Smooth muscle cell (in vitro differentiated cells): ENCODE results near the gene CMSS1. TPM values are rescaled to one million over a fixed set of nuclear protein-coding genes. Genes with fewer than 3 reads are reported as not detected.

Experiments used
- DNase-seq: peaks from one replicate; lab custom pipeline; 2025; ENCODE audit not compliant: unreplicated experiment; lab: John Stamatoyannopoulos, UW
- H2AFZ ChIP-seq: fragments of 200-600 bp; sonication (generic); 2 replicates; pipeline ENCODE4 v1.6.0; 2016; ENCODE audit warnings: antibody characterized with exemption, low read depth, mild to moderate bottlenecking
- H3F3A ChIP-seq: fragments of 200-600 bp; sonication (generic); 2 replicates; pipeline ENCODE4 v1.6.0; 2017; ENCODE audit warnings: antibody characterized with exemption, low read depth
- H3K27ac ChIP-seq: fragments of 200-600 bp; sonication (generic); 2 replicates; pipeline ENCODE4 v1.5.1; 2016; ENCODE audit warnings: low read depth, mild to moderate bottlenecking
- H3K27me3 ChIP-seq: fragments of 200-600 bp; sonication (generic); 2 replicates; pipeline ENCODE4 v1.6.1; 2016; ENCODE audit warnings: low read depth, mild to moderate bottlenecking
- H3K36me3 ChIP-seq: fragments of 200-600 bp; sonication (generic); 2 replicates; pipeline ENCODE4 v1.5.1; 2016; ENCODE audit warnings: low read depth
- H3K4me1 ChIP-seq: fragments of 200-600 bp; sonication (generic); 2 replicates; pipeline ENCODE4 v1.5.1; 2016; ENCODE audit warnings: low read depth
- H3K4me2 ChIP-seq: fragments of 200-600 bp; sonication (generic); 2 replicates; pipeline ENCODE4 v1.6.0; 2016; ENCODE audit warnings: mild to moderate bottlenecking
- H3K4me3 ChIP-seq: fragments of 200-600 bp; sonication (generic); 2 replicates; pipeline ENCODE4 v1.5.1; 2016; ENCODE audit warnings: mild to moderate bottlenecking
- H3K79me2 ChIP-seq: fragments of 200-600 bp; sonication (generic); 2 replicates; pipeline ENCODE4 v1.6.0; 2016; ENCODE audit warnings: low read depth, mild to moderate bottlenecking
- H3K9ac ChIP-seq: fragments of 200-600 bp; sonication (generic); 2 replicates; pipeline ENCODE4 v1.6.0; 2016; ENCODE audit warnings: low read depth
- H3K9me3 ChIP-seq: fragments of 200-600 bp; sonication (generic); replicated peaks from 2 replicates; pipeline ENCODE4 v1.5.1; 2016; ENCODE audit warnings: low read depth
- H4K20me1 ChIP-seq: fragments of 200-600 bp; sonication (generic); 2 replicates; pipeline ENCODE4 v1.6.0; 2016; ENCODE audit warnings: low read depth
- CTCF ChIP-seq: fragments of 200-600 bp; sonication (generic); IDR thresholded peaks from 2 replicates; pipeline ENCODE4 v1.5.1; 2017; ENCODE audit warnings: borderline replicate concordance, mild to moderate bottlenecking, antibody characterized with exemption; ENCODE audit not compliant: insufficient read depth, poor library complexity, severe bottlenecking
- WGBS: methylation state at CpG from one replicate; pipeline ENCODE4 v1.1.7; 2016; ENCODE audit warnings: low lambda C conversion rate; 5-methylcytosine and 5-hydroxymethylcytosine counted together
- polyA plus RNA-seq: library from polyadenylated mRNA; unstranded; fragments of >200 nt; fragmentation: Nextera tagmentation; extraction: Ambion mirVana; gene quantifications from 2 replicates; pipeline ENCODE4 v1.2.1, GENCODE V29; 2016
- total RNA-seq: library from RNA; depleted of rRNA; stranded (reverse); fragments of >200 nt; gene quantifications from 2 replicates; pipeline ENCODE4 v1.2.3, GENCODE V29; 2014

Gene CMSS1
- total and polyA plus RNA-seq, 2 experiments from 2014 or later, result 19.2 to 24.1 TPM

GRCh38 chr3:100008081-100008698 is 190.5 kb downstream of the CMSS1 start:
- H3K4me3 ChIP-seq, result no peak overlapping the region
- H3F3A ChIP-seq, result no peaks in the 10 kb centered on the region
- no peaks in the 10 kb centered on the region for H4K20me1 ChIP-seq
- H3K27me3 ChIP-seq, result no peaks in the 10 kb centered on the region
- no peaks in the 10 kb centered on the region for H3K9me3 ChIP-seq
- no peak overlapping the region for H3K27ac ChIP-seq
- no peak for TF ChIP-seq CTCF
- no peak overlapping the region for H2AFZ ChIP-seq
- H3K4me1 ChIP-seq, result peaks cover 16% of the 10 kb centered on the region
- H3K4me2 ChIP-seq, result no peak overlapping the region
- H3K79me2 ChIP-seq, result no peaks in the 10 kb centered on the region
- no peaks in the 10 kb centered on the region for H3K36me3 ChIP-seq
- DNase-seq, result no peak
- H3K9ac ChIP-seq, result no peak overlapping the region

- H3K4me2 ChIP-seq, result no peak overlapping the region
- no peaks in the 10 kb centered on the region for H3K79me2 ChIP-seq
- H3K9ac ChIP-seq, result no peak overlapping the region
- H3K4me1 ChIP-seq, result peaks cover 16% of the 10 kb centered on the region
- DNase-seq, result no peak
- TF ChIP-seq CTCF, result no peak
- no peak overlapping the region for H2AFZ ChIP-seq
- H3K27me3 ChIP-seq, result no peaks in the 10 kb centered on the region
- no peaks in the 10 kb centered on the region for H3K9me3 ChIP-seq
- no peaks in the 10 kb centered on the region for H4K20me1 ChIP-seq
- no peak overlapping the region for H3K4me3 ChIP-seq
- 76% methylated on average over 5 of the region's 5 CpGs for WGBS
- H3F3A ChIP-seq, result no peaks in the 10 kb centered on the region
- H3K27ac ChIP-seq, result no peak overlapping the region
- H3K36me3 ChIP-seq, result no peaks in the 10 kb centered on the region
These were observed 191.8 kb downstream of the CMSS1 start for GRCh38 chr3:100009276-100010086.

- no peak overlapping the region for H2AFZ ChIP-seq
- H3K9me3 ChIP-seq, result peaks cover 1% of the 10 kb centered on the region
- H3K27ac ChIP-seq, result no peak overlapping the region
- no peak overlapping the region for H3K4me2 ChIP-seq
- TF ChIP-seq CTCF, result no peak
- no peaks in the 10 kb centered on the region for H3K36me3 ChIP-seq
- no peaks in the 10 kb centered on the region for H3K27me3 ChIP-seq
- H3K79me2 ChIP-seq, result no peaks in the 10 kb centered on the region
- peaks cover 16% of the 10 kb centered on the region for H3K4me1 ChIP-seq
- no peak overlapping the region for H3K9ac ChIP-seq
- no peak for DNase-seq
- no peaks in the 10 kb centered on the region for H4K20me1 ChIP-seq
- 100% methylated on average over 1 of the region's 1 CpG for WGBS
- H3K4me3 ChIP-seq, result no peak overlapping the region
- H3F3A ChIP-seq, result no peaks in the 10 kb centered on the region
These were observed 192.4 kb downstream of the CMSS1 start for GRCh38 chr3:100010087-100010417.

- Histone ChIP-seq H3K9ac (no peak overlapping the region), H3K9me3 (peaks cover 5% of the 10 kb centered on the region), H3K27ac (no peak overlapping the region), H3K27me3 (no peaks in the 10 kb centered on the region), H3K79me2 (no peaks in the 10 kb centered on the region), H4K20me1 (no peaks in the 10 kb centered on the region), H2AFZ (no peak overlapping the region), H3F3A (no peaks in the 10 kb centered on the region), H3K36me3 (no peaks in the 10 kb centered on the region), H3K4me3 (no peak overlapping the region), H3K4me1 (no peaks in the 10 kb centered on the region), H3K4me2 (no peak overlapping the region)
- no peak for DNase-seq
- TF ChIP-seq CTCF, result no peak
These were observed 201.1 kb downstream of the CMSS1 start for GRCh38 chr3:100018806-100019205.
